ENCODE data around the gene PCMTD2.
A peak's percentile ranks its signal among the peaks of the same experiment; 100 is the strongest.
"Not testable (repeated sequence)": the region's sequence is repeated elsewhere in the genome, so short reads cannot be mapped to it uniquely, and the experiment has no call there.

The PCMTD2 gene

GRCh38 chr20:64280460-64280843, 24.9 kb downstream of the PCMTD2 start:
- H3K4me3 Mint-ChIP-seq, result no peak overlapping the region
- H3K4me1 Mint-ChIP-seq, result peaks cover 25% of the 10 kb centered on the region
- H3K27me3 Mint-ChIP-seq, result no peaks in the 10 kb centered on the region
- no peaks in the 10 kb centered on the region for H3K36me3 Mint-ChIP-seq
- no peaks in the 10 kb centered on the region for H3K9me3 Mint-ChIP-seq
- H3K27ac Mint-ChIP-seq, result no peak overlapping the region

- no peak overlapping the region for H3K27ac Mint-ChIP-seq
- H3K4me1 Mint-ChIP-seq, result peaks cover 21% of the 10 kb centered on the region
- no peaks in the 10 kb centered on the region for H3K36me3 Mint-ChIP-seq
- no peak overlapping the region for H3K4me3 Mint-ChIP-seq
- H3K27me3 Mint-ChIP-seq, result no peaks in the 10 kb centered on the region
- H3K9me3 Mint-ChIP-seq, result no peaks in the 10 kb centered on the region
These were observed 28.1 kb downstream of the PCMTD2 start for GRCh38 chr20:64283646-64284045.

- peaks cover 15% of the 10 kb centered on the region for H3K4me1 Mint-ChIP-seq
- H3K36me3 Mint-ChIP-seq, H3K9me3 Mint-ChIP-seq, H3K4me3 Mint-ChIP-seq, H3K27me3 Mint-ChIP-seq, H3K27ac Mint-ChIP-seq: not testable (repeated sequence)
These were observed 30.3 kb downstream of the PCMTD2 start for GRCh38 chr20:64285579-64286446.

GRCh38 chr20:64286447-64287263, 31.1 kb downstream of the PCMTD2 start:
- not testable (repeated sequence) for H3K27me3 Mint-ChIP-seq, H3K27ac Mint-ChIP-seq, H3K36me3 Mint-ChIP-seq

GRCh38 chr20:64287264-64287590, 31.7 kb downstream of the PCMTD2 start:
- H3K27me3 Mint-ChIP-seq, H3K4me1 Mint-ChIP-seq, H3K4me3 Mint-ChIP-seq: not testable (repeated sequence)

More at GRCh38 chr20:64286447-64287263, 31.1 kb downstream of the PCMTD2 start:
- H3K4me1 Mint-ChIP-seq, H3K9me3 Mint-ChIP-seq, H3K4me3 Mint-ChIP-seq: not testable (repeated sequence)

GRCh38 chr20:64292167-64292566, 36.6 kb downstream of the PCMTD2 start:
- H3K36me3 Mint-ChIP-seq, H3K9me3 Mint-ChIP-seq, H3K27ac Mint-ChIP-seq, H3K4me3 Mint-ChIP-seq, H3K27me3 Mint-ChIP-seq, H3K4me1 Mint-ChIP-seq: not testable (repeated sequence)

More at GRCh38 chr20:64287264-64287590, 31.7 kb downstream of the PCMTD2 start:
- H3K27ac Mint-ChIP-seq, H3K36me3 Mint-ChIP-seq, H3K9me3 Mint-ChIP-seq: not testable (repeated sequence)

- H3K27ac Mint-ChIP-seq, H3K36me3 Mint-ChIP-seq, H3K4me3 Mint-ChIP-seq, H3K9me3 Mint-ChIP-seq, H3K27me3 Mint-ChIP-seq, H3K4me1 Mint-ChIP-seq: not testable (repeated sequence)
These were observed 47.5 kb downstream of the PCMTD2 start for GRCh38 chr20:64303086-64303485.

- not testable (repeated sequence) for H3K27me3 Mint-ChIP-seq, H3K4me3 Mint-ChIP-seq, H3K27ac Mint-ChIP-seq, H3K36me3 Mint-ChIP-seq, H3K9me3 Mint-ChIP-seq
- H3K4me1 Mint-ChIP-seq, result peaks cover 12% of the 10 kb centered on the region
These were observed 58.2 kb downstream of the PCMTD2 start for GRCh38 chr20:64313761-64314160.

GRCh38 chr20:64315381-64315780, 59.8 kb downstream of the PCMTD2 start:
- H3K27me3 Mint-ChIP-seq, H3K27ac Mint-ChIP-seq, H3K4me3 Mint-ChIP-seq, H3K9me3 Mint-ChIP-seq, H3K36me3 Mint-ChIP-seq: not testable (repeated sequence)
- peaks cover 12% of the 10 kb centered on the region for H3K4me1 Mint-ChIP-seq

GRCh38 chr20:64315884-64316283, 60.3 kb downstream of the PCMTD2 start:
- not testable (repeated sequence) for H3K9me3 Mint-ChIP-seq, H3K36me3 Mint-ChIP-seq, H3K27me3 Mint-ChIP-seq
- H3K4me1 Mint-ChIP-seq, result peaks cover 12% of the 10 kb centered on the region
- H3K27ac Mint-ChIP-seq, result peak overlapping the region; percentile 35
- H3K4me3 Mint-ChIP-seq, result peak overlapping the region; percentile 70

GRCh38 chr20:64316415-64317083, 61.0 kb downstream of the PCMTD2 start:
- peaks cover 12% of the 10 kb centered on the region for H3K4me1 Mint-ChIP-seq
- H3K9me3 Mint-ChIP-seq, H3K27me3 Mint-ChIP-seq, H3K27ac Mint-ChIP-seq, H3K36me3 Mint-ChIP-seq, H3K4me3 Mint-ChIP-seq: not testable (repeated sequence)

- Mint-ChIP-seq H3K4me1 (peaks cover 12% of the 10 kb centered on the region), H3K4me3 (peak overlapping the region; percentile 23)
- not testable (repeated sequence) for H3K27me3 Mint-ChIP-seq, H3K36me3 Mint-ChIP-seq, H3K27ac Mint-ChIP-seq, H3K9me3 Mint-ChIP-seq
These were observed 61.8 kb downstream of the PCMTD2 start for GRCh38 chr20:64317331-64317730.

- H3K4me3 Mint-ChIP-seq, result peak overlapping the region; percentile 36
- H3K9me3 Mint-ChIP-seq, H3K27ac Mint-ChIP-seq, H3K27me3 Mint-ChIP-seq, H3K36me3 Mint-ChIP-seq: not testable (repeated sequence)
- H3K4me1 Mint-ChIP-seq, result peaks cover 12% of the 10 kb centered on the region
These were observed 62.5 kb downstream of the PCMTD2 start for GRCh38 chr20:64318056-64318455.

GRCh38 chr20:64322031-64322789, 66.7 kb downstream of the PCMTD2 start:
- not testable (repeated sequence) for H3K36me3 Mint-ChIP-seq, H3K4me1 Mint-ChIP-seq, H3K4me3 Mint-ChIP-seq, H3K9me3 Mint-ChIP-seq, H3K27ac Mint-ChIP-seq
- peaks cover 10% of the 10 kb centered on the region for H3K27me3 Mint-ChIP-seq
